Measurements from ENCODE around the gene CLCN3.

GRCh38 chr4:169618986-169619385, 1.4 kb upstream of the CLCN3 start:
- no peak for TF ChIP-seq CTCF (CRISPR knock-in tag; IDR thresholded peaks at IDR 0.05)
- TF ChIP-seq RFX5 (IDR thresholded peaks at IDR 0.05; ENCODE audit: low read depth, low read length), result no peak
- TF ChIP-seq ATF1 (CRISPR knock-in tag; IDR thresholded peaks at IDR 0.05), result no peak
- no peak for TF ChIP-seq MAF1 (CRISPR knock-in tag; IDR thresholded peaks at IDR 0.05; ENCODE audit: borderline replicate concordance)
- TF ChIP-seq RORA (CRISPR knock-in tag; IDR thresholded peaks at IDR 0.05), result no peak
- TF ChIP-seq PREB (CRISPR knock-in tag; IDR thresholded peaks at IDR 0.05), result no peak
- TF ChIP-seq CHD2 (IDR thresholded peaks at IDR 0.05; ENCODE audit: low read depth, low read length), result no peak
- TF ChIP-seq ZMYM3 (CRISPR knock-in tag; IDR thresholded peaks at IDR 0.05), result no peak
- TF ChIP-seq ZSCAN30 (CRISPR knock-in tag; IDR thresholded peaks at IDR 0.05), result no peak
- TF ChIP-seq HOXA3 (CRISPR knock-in tag; IDR thresholded peaks at IDR 0.05), result no peak
- no peak for TF ChIP-seq MEIS2 (CRISPR knock-in tag; IDR thresholded peaks at IDR 0.05)
- TF ChIP-seq GTF3A (CRISPR knock-in tag; conservative IDR thresholded peaks at IDR 0.05), result no peak
- TF ChIP-seq SMC3 (IDR thresholded peaks at IDR 0.05; ENCODE audit: low read length), result no peak

Data from HepG2 (cell line).